NCI-H2081 (cell line): Measurements from ENCODE around the gene QRFPR.
"Not testable (repeated sequence)": the region's sequence is repeated elsewhere in the genome, so short reads cannot be mapped to it uniquely, and the experiment has no call there.

ENCODE experiments used
- DNase-seq, 2 experiments: peaks; one replicate each; lab custom pipeline; 2025; lab: John Stamatoyannopoulos, UW

The QRFPR gene

GRCh38 chr4:121380776-121381462 lies at the start of gene QRFPR:
TSS of gene QRFPR (minus strand) at chr4:121381018. CDS start at chr4:121380647, 371 bp downstream.
- peak in 1 of 2 experiments; percentile 46 for DNase-seq

DNA sequence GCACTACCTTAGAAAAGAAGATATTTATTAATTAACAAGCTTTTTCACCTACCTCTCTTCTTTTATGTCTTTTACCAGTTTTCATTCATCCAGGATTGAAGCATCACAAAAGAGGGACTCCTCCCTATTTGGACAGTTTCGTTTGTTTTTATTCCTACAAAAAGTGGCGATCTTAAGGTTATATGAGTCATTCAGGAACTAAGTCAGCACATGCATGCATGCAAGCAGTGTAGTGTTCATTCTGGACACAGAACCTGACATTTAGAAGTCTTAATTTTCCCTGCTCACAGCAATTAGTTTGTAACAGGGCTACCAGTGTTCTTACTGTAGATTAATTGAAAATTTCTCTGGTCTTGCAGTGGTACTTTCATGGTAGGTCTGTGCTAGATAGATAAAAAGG lies 47.9 kb upstream of the QRFPR start:
- no peak for DNase-seq

DNA sequence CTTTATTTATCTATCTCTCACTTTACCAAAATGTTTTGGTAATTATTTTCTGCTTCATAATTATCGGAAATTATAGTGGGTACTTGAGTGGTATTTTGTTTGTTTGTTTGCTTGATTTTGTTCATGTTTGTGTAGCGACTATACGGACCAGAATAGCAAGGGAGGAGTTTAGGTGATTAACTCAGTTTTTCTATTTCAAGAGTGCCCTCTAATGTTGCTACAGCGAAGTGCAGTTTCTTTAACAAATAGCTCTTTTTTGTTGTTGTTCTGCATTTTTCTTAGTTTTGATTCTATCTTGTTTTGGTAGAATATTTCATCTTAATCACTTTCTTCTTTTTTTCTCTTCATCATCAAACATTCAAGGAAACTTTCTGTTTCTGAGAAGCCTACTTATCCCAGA lies 40.8 kb upstream of the QRFPR start:
- DNase-seq, result no peak

- no peak for DNase-seq
Measured at GRCh38 chr4:121411151-121411744, 30.4 kb upstream of the QRFPR start.

- not testable (repeated sequence) for DNase-seq
Measured at GRCh38 chr4:121408567-121408966, 27.7 kb upstream of the QRFPR start.

GRCh38 chr4:121400632-121401031 lies 19.8 kb upstream of the QRFPR start:
- no peak for DNase-seq

- peak in 1 of 2 experiments; percentile 18 for DNase-seq
Measured at GRCh38 chr4:121397941-121398601, 17.3 kb upstream of the QRFPR start.

- DNase-seq, result no peak
Measured at GRCh38 chr4:121397434-121397833, 16.6 kb upstream of the QRFPR start.

GRCh38 chr4:121392426-121393086 lies 11.7 kb upstream of the QRFPR start:
- DNase-seq, result no peak

- DNase-seq, result peak in 1 of 2 experiments; percentile 36
Measured at GRCh38 chr4:121390335-121390734, 9.5 kb upstream of the QRFPR start.

GRCh38 chr4:121379276-121379675 lies 1.5 kb downstream of the QRFPR start:
- no peak for DNase-seq

- no peak for DNase-seq
Measured at GRCh38 chr4:121377076-121377475, 3.7 kb downstream of the QRFPR start.

GRCh38 chr4:121376556-121376955 lies 4.3 kb downstream of the QRFPR start:
- DNase-seq, result no peak

DNA sequence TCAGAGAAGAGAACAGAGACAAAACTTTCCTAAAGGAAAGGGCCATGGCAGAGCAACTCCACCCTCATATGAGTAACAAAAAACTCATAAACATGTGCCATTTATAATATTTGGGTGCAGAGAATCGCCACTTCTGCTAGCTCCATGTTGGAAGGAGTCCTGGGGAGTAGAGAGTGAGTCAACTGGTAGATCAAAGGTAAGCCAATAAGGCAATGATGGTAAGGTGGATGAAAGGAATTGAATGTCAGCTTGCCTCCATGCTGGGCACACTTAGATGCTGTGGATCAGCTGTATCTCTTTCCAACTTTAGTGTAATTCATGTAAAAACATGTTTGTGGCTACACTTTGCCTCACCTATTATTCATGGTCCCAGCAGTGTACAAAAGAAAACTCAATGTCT lies 4.7 kb downstream of the QRFPR start:
- DNase-seq, result no peak

- DNase-seq, result no peak
Measured at GRCh38 chr4:121375262-121375661, 5.6 kb downstream of the QRFPR start.

- no peak for DNase-seq
Measured at GRCh38 chr4:121373841-121374240, 7.0 kb downstream of the QRFPR start.

GRCh38 chr4:121370729-121371325 lies 10.0 kb downstream of the QRFPR start:
- peak; percentile 11 to 13 for DNase-seq

GRCh38 chr4:121360495-121360894 lies 20.3 kb downstream of the QRFPR start:
- no peak for DNase-seq

DNA sequence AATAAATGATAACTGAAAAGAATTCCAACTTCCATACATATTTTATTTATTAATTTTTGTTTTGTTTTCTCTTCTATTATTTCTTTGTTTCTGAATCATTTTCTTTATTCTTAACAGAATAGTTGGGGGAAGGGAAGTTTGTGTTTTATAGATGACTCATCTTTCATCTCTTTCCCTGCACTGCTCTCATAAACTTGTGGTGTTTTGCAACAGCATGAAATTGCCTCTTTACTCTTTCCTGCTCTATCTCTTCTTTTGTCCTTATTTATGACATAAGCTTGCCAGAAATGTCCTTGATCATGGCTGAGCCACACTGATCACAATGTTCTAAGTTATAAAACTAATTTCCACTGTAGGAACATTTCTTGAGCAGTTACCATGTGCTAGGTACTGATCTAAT lies 22.3 kb downstream of the QRFPR start:
- DNase-seq, result no peak

GRCh38 chr4:121353213-121353612 lies 27.6 kb downstream of the QRFPR start:
- DNase-seq, result no peak

DNA sequence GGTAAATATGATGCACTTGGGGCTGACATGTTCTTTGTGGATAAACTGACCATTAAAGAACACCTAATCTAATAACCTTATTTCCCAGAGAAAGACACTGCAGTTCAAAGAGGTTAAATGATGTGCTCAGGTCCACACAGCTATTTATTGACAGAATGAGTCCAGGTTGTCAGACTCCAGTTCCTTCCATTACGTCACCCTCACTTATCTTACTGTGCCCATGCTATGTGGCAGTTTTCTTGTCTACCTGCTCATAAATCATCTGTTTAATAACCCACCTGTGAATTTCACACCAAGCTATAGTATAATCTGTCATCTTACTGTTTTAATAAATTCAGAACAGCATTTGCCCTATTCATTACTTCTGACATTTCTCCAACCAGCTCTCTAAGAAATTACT lies 36.7 kb downstream of the QRFPR start:
- no peak for DNase-seq

- DNase-seq, result no peak
Measured at GRCh38 chr4:121340247-121340646, 40.6 kb downstream of the QRFPR start.
